GM18505 (cell line): ENCODE data around the gene PARD3.
"Not testable (repeated sequence)": the region's sequence is repeated elsewhere in the genome, so short reads cannot be mapped to it uniquely, and the experiment has no call there.

Experiments used
- ATAC-seq: cut with Tn5 transposase; IDR thresholded peaks from one replicate; pipeline ENCODE4 v1.9.1; 2021; ENCODE audit not compliant: unreplicated experiment
- POLR2A ChIP-seq: IDR thresholded peaks from 4 replicates; pipeline ENCODE4 v1.6.1; 2011; ENCODE audit warnings: borderline replicate concordance; ENCODE audit not compliant: insufficient read depth, insufficient read length; ENCODE audit errors: extremely low read depth

The PARD3 gene

GRCh38 chr10:34661580-34661979 lies 153.5 kb downstream of the PARD3 start:
- ATAC-seq: no peak
- no peak for TF ChIP-seq POLR2A

- TF ChIP-seq POLR2A: no peak
- ATAC-seq: no peak
Observed at GRCh38 chr10:34658934-34659333, 156.2 kb downstream of the PARD3 start.

- ATAC-seq: no peak
Observed at GRCh38 chr10:34656661-34657060, 158.4 kb downstream of the PARD3 start.

DNA sequence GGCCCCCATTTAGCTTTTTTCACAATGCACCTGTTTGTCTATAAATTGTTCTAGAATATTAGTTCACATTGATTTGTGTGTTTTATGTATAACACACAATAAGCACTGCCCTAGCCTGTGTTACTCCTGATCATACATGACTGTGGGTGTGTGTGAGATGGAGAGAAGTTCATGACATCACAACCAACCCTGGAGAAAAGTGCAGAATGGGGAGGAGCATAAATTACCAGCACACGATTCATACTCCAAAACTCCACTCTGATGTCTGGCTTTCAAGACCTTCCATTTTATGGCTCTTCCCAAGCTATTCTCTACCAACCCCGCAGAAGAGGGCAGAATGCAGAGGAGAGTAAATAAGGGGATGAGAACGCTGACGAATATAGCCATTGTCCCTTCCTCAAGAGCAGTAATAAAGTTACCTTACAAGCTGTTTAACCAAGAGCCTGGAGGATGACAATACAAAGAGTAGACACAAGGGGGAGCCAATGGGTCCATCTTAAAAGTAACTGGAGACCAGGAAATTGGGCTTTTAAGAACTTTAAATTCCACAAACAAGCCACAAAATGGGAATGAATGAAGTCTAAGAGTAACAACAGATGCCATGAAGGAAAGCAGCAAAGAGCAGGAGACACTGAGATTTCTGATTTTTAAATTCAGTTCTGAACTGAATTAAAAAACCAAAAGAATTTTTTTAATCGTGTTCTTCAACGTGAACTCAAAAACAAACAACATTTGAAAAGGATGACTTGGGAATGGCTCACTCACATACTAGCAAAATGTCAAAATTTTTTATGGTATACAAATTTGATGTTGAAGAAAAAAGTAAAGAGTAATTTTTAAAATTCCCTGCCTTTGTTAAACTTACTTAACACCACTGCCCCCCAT lies 159.6 kb downstream of the PARD3 start:
- no peak for TF ChIP-seq POLR2A
- no peak for ATAC-seq

More at GRCh38 chr10:34656661-34657060, 158.4 kb downstream of the PARD3 start:
- TF ChIP-seq POLR2A: no peak

GRCh38 chr10:34654211-34654610 lies 160.9 kb downstream of the PARD3 start:
- TF ChIP-seq POLR2A: no peak
- no peak for ATAC-seq

DNA sequence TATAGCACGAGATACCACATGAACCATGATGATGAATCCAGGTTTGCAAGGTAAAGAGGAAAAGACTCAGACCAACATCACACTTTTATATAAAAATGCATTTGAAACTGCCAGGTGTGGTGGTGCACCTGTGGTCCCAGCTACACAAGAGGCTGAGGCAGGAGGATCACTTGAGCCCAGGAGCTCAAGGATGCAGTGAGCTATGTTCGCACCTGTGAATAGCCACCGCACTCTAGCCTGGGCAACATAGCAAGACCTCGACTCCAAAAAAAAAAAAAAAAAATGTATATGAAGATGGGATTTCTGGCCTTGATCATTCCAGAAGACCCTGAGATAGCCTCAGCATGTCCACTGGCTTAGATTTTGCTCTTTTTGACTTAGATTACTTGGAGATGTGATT lies 161.6 kb downstream of the PARD3 start:
- TF ChIP-seq POLR2A: no peak
- no peak for ATAC-seq

DNA sequence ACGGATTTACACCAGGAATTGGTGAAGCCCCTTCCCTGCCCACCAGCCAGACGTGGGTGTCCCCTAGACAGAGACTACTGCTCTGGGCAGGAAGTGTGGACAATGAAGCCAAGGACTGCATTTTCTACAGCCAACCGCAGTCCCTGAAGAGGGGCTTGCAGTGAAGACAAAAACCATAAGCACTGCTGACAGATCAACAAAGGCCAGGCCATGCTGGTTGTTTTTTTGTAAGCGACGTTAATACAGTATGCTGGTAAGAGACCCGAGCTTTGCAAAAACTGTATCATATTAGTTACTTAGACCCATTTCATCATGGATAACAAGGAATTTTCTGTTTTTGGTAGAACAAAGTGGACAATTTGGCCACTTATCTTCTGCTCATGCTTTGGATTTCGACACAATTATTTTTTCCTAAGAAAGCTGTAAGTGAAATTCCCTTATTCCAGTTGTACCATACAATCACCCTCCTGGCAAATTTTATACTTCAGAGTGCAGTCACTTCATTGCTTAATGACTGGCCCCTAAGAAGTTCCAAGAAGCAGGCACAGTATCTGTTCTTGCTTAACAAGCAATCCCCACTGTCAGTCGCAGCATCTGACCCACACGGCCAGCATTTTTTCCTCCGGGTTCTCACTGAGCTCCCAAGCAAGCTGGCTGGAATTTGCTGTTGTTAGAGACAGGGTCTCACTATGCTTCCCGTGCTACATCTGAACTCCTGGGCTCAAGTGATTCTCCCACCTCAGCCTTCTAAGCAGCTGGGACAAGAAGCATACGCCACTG lies 163.5 kb downstream of the PARD3 start:
- no peak for ATAC-seq

DNA sequence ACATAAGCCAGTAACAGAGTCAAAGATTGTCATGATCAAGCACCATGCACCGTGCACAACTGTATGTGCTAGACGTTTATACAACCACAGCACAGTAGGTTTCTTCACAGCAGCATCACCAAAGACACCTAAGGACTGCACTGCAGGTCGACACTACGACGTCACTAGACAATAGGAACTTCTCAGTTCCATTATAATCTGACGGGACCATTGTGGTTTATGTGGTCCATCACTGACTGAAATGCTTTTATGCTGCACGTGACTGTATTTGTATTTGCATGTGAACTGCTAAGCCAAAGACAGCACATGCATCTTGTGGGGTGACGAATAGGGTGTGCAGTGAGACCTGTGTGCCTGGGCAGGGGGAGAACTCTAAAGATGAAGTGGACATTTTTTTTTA lies 164.9 kb downstream of the PARD3 start:
- no peak for ATAC-seq
- TF ChIP-seq POLR2A: no peak

More for the DNA sequence above, 163.5 kb downstream of the PARD3 start:
- TF ChIP-seq POLR2A: no peak

DNA sequence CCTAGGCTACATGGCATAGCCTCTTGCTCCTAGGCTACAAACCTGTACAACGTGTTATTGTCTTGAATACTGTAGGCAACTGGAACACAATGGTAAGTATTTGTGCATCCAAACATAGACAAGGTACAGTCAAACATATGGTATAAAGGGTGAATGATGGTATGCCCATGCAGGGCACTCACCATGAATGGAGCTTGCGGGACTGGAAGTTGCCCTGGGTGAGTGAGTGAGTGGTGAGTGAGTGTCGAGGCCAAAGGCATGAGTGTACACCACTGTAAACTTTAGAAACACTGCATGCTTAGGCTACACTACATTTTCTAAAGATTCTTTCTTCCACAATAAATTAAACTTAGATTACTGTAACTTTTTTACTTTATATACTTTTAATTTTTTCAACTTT lies 165.7 kb downstream of the PARD3 start:
- ATAC-seq: no peak

GRCh38 chr10:34648919-34649318 lies 166.2 kb downstream of the PARD3 start:
- no peak for TF ChIP-seq POLR2A
- ATAC-seq: no peak

More for the DNA sequence above, 165.7 kb downstream of the PARD3 start:
- TF ChIP-seq POLR2A: no peak

- TF ChIP-seq POLR2A: no peak
- no peak for ATAC-seq
Observed at GRCh38 chr10:34647875-34648865, 166.9 kb downstream of the PARD3 start.

- no peak for TF ChIP-seq POLR2A
- no peak for ATAC-seq
Observed at GRCh38 chr10:34647160-34647559, 167.9 kb downstream of the PARD3 start.

- no peak for TF ChIP-seq POLR2A
- no peak for ATAC-seq
Observed at GRCh38 chr10:34646331-34646730, 168.8 kb downstream of the PARD3 start.

DNA sequence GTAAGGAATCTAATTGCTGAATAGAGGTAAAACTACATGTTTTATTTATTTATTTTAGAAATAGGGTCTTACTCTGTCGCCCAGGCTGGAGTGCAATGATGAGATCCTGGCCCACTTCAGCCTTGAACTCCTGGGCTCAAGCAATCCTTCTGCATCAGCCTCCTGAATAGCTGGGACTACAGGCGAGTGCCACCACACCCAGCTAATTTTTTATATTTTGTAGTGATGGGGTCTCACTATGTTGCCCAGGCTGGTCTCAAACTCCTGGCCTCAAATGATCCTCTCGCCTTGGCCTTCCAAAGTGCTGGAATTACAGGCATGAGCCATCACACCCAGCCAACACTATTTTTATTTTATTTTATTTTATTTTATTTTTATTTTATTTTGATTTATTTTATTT lies 170.3 kb downstream of the PARD3 start:
- not testable (repeated sequence) for ATAC-seq
